ENCODE measurements around the gene TTBK1. TPM values are rescaled to one million over a fixed set of nuclear protein-coding genes. Genes with fewer than 3 reads are reported as not detected.

TTBK1 gene
- total RNA-seq, 1 donor from 2014 or later: not detected

- TF ChIP-seq, protein P1, sequence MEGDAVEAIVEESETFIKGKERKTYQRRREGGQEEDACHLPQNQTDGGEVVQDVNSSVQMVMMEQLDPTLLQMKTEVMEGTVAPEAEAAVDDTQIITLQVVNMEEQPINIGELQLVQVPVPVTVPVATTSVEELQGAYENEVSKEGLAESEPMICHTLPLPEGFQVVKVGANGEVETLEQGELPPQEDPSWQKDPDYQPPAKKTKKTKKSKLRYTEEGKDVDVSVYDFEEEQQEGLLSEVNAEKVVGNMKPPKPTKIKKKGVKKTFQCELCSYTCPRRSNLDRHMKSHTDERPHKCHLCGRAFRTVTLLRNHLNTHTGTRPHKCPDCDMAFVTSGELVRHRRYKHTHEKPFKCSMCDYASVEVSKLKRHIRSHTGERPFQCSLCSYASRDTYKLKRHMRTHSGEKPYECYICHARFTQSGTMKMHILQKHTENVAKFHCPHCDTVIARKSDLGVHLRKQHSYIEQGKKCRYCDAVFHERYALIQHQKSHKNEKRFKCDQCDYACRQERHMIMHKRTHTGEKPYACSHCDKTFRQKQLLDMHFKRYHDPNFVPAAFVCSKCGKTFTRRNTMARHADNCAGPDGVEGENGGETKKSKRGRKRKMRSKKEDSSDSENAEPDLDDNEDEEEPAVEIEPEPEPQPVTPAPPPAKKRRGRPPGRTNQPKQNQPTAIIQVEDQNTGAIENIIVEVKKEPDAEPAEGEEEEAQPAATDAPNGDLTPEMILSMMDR (IDR thresholded peaks at IDR 0.05): no peak
- Histone ChIP-seq H3K9me3 (no peaks in the 10 kb centered on the region), H3K27ac (no peak overlapping the region), H3K4me3 (no peak overlapping the region), H3K4me1 (no peaks in the 10 kb centered on the region), H3K27me3 (no peaks in the 10 kb centered on the region), H3K36me3 (peaks cover 0 to 3% of the 10 kb centered on the region in 2 donors)
- DNase-seq (ENCODE audit: low spot score in 2 of 2): no peak
- intact Hi-C loops (cut with DNase I): no loop called here
These were observed 88.6 kb downstream of the TTBK1 start for GRCh38 chr6:43331891-43332290.

GRCh38 chr6:43334466-43335095 lies 91.3 kb downstream of the TTBK1 start:
- Histone ChIP-seq H3K27me3 (no peaks in the 10 kb centered on the region), H3K4me3 (no peak overlapping the region), H3K36me3 (peaks cover 17 to 24% of the 10 kb centered on the region in 2 donors), H3K4me1 (no peaks in the 10 kb centered on the region), H3K27ac (no peak overlapping the region), H3K9me3 (no peaks in the 10 kb centered on the region)
- no peak for DNase-seq (ENCODE audit: low spot score in 2 of 2)
- intact Hi-C loops (cut with DNase I): no loop called here
- TF ChIP-seq, protein P1 (IDR thresholded peaks at IDR 0.05): peak in 2 of 3 experiments; percentile 29 to 37

DNA sequence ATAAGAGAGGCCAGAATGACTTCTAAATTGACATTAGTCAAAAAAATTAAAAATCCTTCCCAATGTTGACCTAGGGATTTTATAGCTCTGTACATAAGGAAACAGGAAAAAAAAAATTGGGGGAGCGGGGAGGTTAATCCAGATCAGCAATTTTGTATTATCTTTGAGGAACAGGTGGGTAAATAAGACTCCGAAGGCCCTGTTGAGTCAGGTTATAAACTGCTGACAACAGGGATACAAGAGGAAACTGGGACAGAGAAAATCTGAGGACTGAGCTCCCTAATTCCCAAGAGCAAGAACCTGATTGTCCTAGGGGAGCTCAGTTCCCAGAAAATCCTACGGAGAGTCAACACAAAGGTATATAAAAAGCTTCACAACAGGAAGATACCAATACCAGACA lies 92.2 kb downstream of the TTBK1 start:
- no peak for DNase-seq (ENCODE audit: low spot score in 2 of 2)
- TF ChIP-seq, protein P1 (IDR thresholded peaks at IDR 0.05): no peak
- H3K9me3 ChIP-seq: no peaks in the 10 kb centered on the region
- no peaks in the 10 kb centered on the region for H3K4me1 ChIP-seq
- no peak overlapping the region for H3K27ac ChIP-seq
- no peaks in the 10 kb centered on the region for H3K27me3 ChIP-seq
- H3K36me3 ChIP-seq: peaks cover 26 to 32% of the 10 kb centered on the region in 2 donors
- intact Hi-C loops (cut with DNase I): no loop called here
- H3K4me3 ChIP-seq: no peak overlapping the region

DNA sequence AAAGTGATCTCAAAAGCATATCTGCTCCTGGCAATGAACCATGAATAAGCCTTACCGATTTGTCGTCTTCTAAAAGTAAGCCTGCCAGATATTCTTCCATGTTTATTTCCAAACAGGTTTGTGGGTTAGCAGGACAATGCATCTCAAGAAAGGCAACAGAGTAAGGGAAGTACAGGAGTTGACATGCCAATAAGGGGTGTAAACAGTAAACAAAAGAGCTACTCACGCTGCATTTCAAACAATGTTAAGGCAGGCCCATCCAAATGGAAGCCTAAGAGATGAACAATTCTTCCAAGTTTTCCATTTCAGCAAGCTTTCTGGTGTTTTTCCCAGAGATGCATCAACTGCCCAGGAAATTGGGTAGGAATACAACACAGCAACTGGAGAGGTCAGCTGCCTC lies 93.1 kb downstream of the TTBK1 start:
- TF ChIP-seq, protein P1 (IDR thresholded peaks at IDR 0.05): no peak
- no peak overlapping the region for H3K27ac ChIP-seq
- no peaks in the 10 kb centered on the region for H3K27me3 ChIP-seq
- intact Hi-C loops (cut with DNase I): no loop called here
- DNase-seq (ENCODE audit: low spot score in 2 of 2): no peak
- no peaks in the 10 kb centered on the region for H3K4me1 ChIP-seq
- H3K4me3 ChIP-seq: no peak overlapping the region
- H3K9me3 ChIP-seq: no peaks in the 10 kb centered on the region
- H3K36me3 ChIP-seq: peaks cover 35 to 42% of the 10 kb centered on the region in 2 donors

Other genes with a start within 250 kb of the TTBK1 start
- 61.1 TPM for gene MEA1, start 229.5 kb upstream of the TTBK1 start, total RNA-seq
- gene KLHDC3, start 229.2 kb upstream of the TTBK1 start, total RNA-seq: 64.0 TPM
- gene RRP36, start 221.9 kb upstream of the TTBK1 start, total RNA-seq: 20.6 TPM
- gene CUL7, start 189.6 kb upstream of the TTBK1 start, total RNA-seq: 26.7 TPM
- gene MRPL2, start 184.0 kb upstream of the TTBK1 start, total RNA-seq: 42.3 TPM
- 17.8 TPM for gene KLC4, start 183.8 kb upstream of the TTBK1 start, total RNA-seq
- 34.9 TPM for gene PTK7, start 167.2 kb upstream of the TTBK1 start, total RNA-seq
- 71.2 TPM for gene SRF, start 72.2 kb upstream of the TTBK1 start, total RNA-seq
- 36.1 TPM for gene CUL9, start 61.3 kb upstream of the TTBK1 start, total RNA-seq
- gene DNPH1, start 14.0 kb upstream of the TTBK1 start, total RNA-seq: 39.1 TPM
- 1.8 TPM for gene SLC22A7, start 54.8 kb downstream of the TTBK1 start, total RNA-seq
- gene CRIP3, start 65.3 kb downstream of the TTBK1 start, total RNA-seq: not detected
- gene ZNF318, start 126.2 kb downstream of the TTBK1 start, total RNA-seq: 4.4 TPM
- gene ABCC10, start 184.1 kb downstream of the TTBK1 start, total RNA-seq: 4.6 TPM
- gene DLK2, start 212.1 kb downstream of the TTBK1 start, total RNA-seq: not detected
- 71.6 TPM for gene TJAP1, start 234.1 kb downstream of the TTBK1 start, total RNA-seq